Measurements from ENCODE around the gene LPIN2.
"Not testable (repeated sequence)": the region's sequence is repeated elsewhere in the genome, so short reads cannot be mapped to it uniquely, and the experiment has no call there.

LPIN2 gene

GRCh38 chr18:3005462-3005861 is 7.5 kb downstream of the LPIN2 start:
- Histone ChIP-seq H3K27me3 (ENCODE audit: control insufficient read depth, insufficient read depth, low read length) (no peaks in the 10 kb centered on the region), H3K9me3 (ENCODE audit: control insufficient read depth, insufficient read depth, low read length) (peaks cover 12% of the 10 kb centered on the region; the same call in 1 of the 2 replicates), H3K4me1 (ENCODE audit: control insufficient read depth, insufficient read depth, low read length) (0 out of 2 replicates have a peak, but pooled peaks cover 3% of the 10 kb centered on the region), H3K36me3 (ENCODE audit: control insufficient read depth, insufficient read depth, low read length) (peaks cover 17% of the 10 kb centered on the region), H3K9ac (ENCODE audit: low read depth, low read length) (no peak overlapping the region), H3K27ac (ENCODE audit: low read depth, low read length) (no peak overlapping the region), H3K4me3 (ENCODE audit: low read depth, low read length) (no peak overlapping the region)

- not testable (repeated sequence) for H3K27me3 ChIP-seq (ENCODE audit: control insufficient read depth, insufficient read depth, low read length); H3K9ac ChIP-seq (ENCODE audit: low read depth, low read length); H3K36me3 ChIP-seq (ENCODE audit: control insufficient read depth, insufficient read depth, low read length); H3K4me3 ChIP-seq (ENCODE audit: low read depth, low read length); H3K4me1 ChIP-seq (ENCODE audit: control insufficient read depth, insufficient read depth, low read length); H3K27ac ChIP-seq (ENCODE audit: low read depth, low read length)
- peaks cover 12% of the 10 kb centered on the region; the same call in 1 of the 2 replicates for H3K9me3 ChIP-seq (ENCODE audit: control insufficient read depth, insufficient read depth, low read length)
Observed at GRCh38 chr18:3003766-3004165, 9.2 kb downstream of the LPIN2 start.

GRCh38 chr18:3002732-3003131 is 10.2 kb downstream of the LPIN2 start:
- H3K9me3 ChIP-seq (ENCODE audit: control insufficient read depth, insufficient read depth, low read length), result peaks cover 12% of the 10 kb centered on the region; the same call in 1 of the 2 replicates
- H3K9ac ChIP-seq (ENCODE audit: low read depth, low read length), result no peak overlapping the region
- no peak overlapping the region for H3K27ac ChIP-seq (ENCODE audit: low read depth, low read length)
- H3K27me3 ChIP-seq (ENCODE audit: control insufficient read depth, insufficient read depth, low read length), result no peaks in the 10 kb centered on the region
- H3K4me3 ChIP-seq (ENCODE audit: low read depth, low read length), result no peak overlapping the region
- H3K4me1 ChIP-seq (ENCODE audit: control insufficient read depth, insufficient read depth, low read length), result peaks cover 20% of the 10 kb centered on the region
- peaks cover 7% of the 10 kb centered on the region; the same call in 1 of the 2 replicates for H3K36me3 ChIP-seq (ENCODE audit: control insufficient read depth, insufficient read depth, low read length)

GRCh38 chr18:2998644-2999043 is 14.3 kb downstream of the LPIN2 start:
- Histone ChIP-seq H3K9ac (ENCODE audit: low read depth, low read length) (no peak overlapping the region), H3K36me3 (ENCODE audit: control insufficient read depth, insufficient read depth, low read length) (0 out of 2 replicates have a peak, but pooled peaks cover 3% of the 10 kb centered on the region), H3K4me1 (ENCODE audit: control insufficient read depth, insufficient read depth, low read length) (peaks cover 24% of the 10 kb centered on the region), H3K4me3 (ENCODE audit: low read depth, low read length) (no peak overlapping the region), H3K27ac (ENCODE audit: low read depth, low read length) (peak overlapping the region; percentile 67), H3K9me3 (ENCODE audit: control insufficient read depth, insufficient read depth, low read length) (peaks cover 3% of the 10 kb centered on the region; the same call in 1 of the 2 replicates), H3K27me3 (ENCODE audit: control insufficient read depth, insufficient read depth, low read length) (no peaks in the 10 kb centered on the region)

- H3K27ac ChIP-seq (ENCODE audit: low read depth, low read length), result peak overlapping the region; percentile 67
- no peak overlapping the region for H3K4me3 ChIP-seq (ENCODE audit: low read depth, low read length)
- H3K36me3 ChIP-seq (ENCODE audit: control insufficient read depth, insufficient read depth, low read length), result 0 out of 2 replicates have a peak, but pooled peaks cover 3% of the 10 kb centered on the region
Observed at GRCh38 chr18:2997846-2998564, 14.9 kb downstream of the LPIN2 start.

GRCh38 chr18:2997429-2997828 is 15.5 kb downstream of the LPIN2 start:
- Histone ChIP-seq H3K9ac (ENCODE audit: low read depth, low read length) (no peak overlapping the region), H3K27me3 (ENCODE audit: control insufficient read depth, insufficient read depth, low read length) (no peaks in the 10 kb centered on the region), H3K9me3 (ENCODE audit: control insufficient read depth, insufficient read depth, low read length) (peaks cover 3% of the 10 kb centered on the region; the same call in 1 of the 2 replicates), H3K36me3 (ENCODE audit: control insufficient read depth, insufficient read depth, low read length) (no peaks in the 10 kb centered on the region), H3K4me3 (ENCODE audit: low read depth, low read length) (no peak overlapping the region), H3K27ac (ENCODE audit: low read depth, low read length) (no peak overlapping the region), H3K4me1 (ENCODE audit: control insufficient read depth, insufficient read depth, low read length) (peaks cover 21% of the 10 kb centered on the region)

More at GRCh38 chr18:2997846-2998564, 14.9 kb downstream of the LPIN2 start:
- peaks cover 24% of the 10 kb centered on the region for H3K4me1 ChIP-seq (ENCODE audit: control insufficient read depth, insufficient read depth, low read length)
- peaks cover 3% of the 10 kb centered on the region; the same call in 1 of the 2 replicates for H3K9me3 ChIP-seq (ENCODE audit: control insufficient read depth, insufficient read depth, low read length)
- no peaks in the 10 kb centered on the region for H3K27me3 ChIP-seq (ENCODE audit: control insufficient read depth, insufficient read depth, low read length)
- no peak overlapping the region for H3K9ac ChIP-seq (ENCODE audit: low read depth, low read length)

GRCh38 chr18:2994603-2995432 is 18.1 kb downstream of the LPIN2 start:
- H3K27ac ChIP-seq (ENCODE audit: low read depth, low read length), result no peak overlapping the region
- no peaks in the 10 kb centered on the region for H3K9me3 ChIP-seq (ENCODE audit: control insufficient read depth, insufficient read depth, low read length)
- H3K9ac ChIP-seq (ENCODE audit: low read depth, low read length), result no peak overlapping the region
- peaks cover 21% of the 10 kb centered on the region for H3K4me1 ChIP-seq (ENCODE audit: control insufficient read depth, insufficient read depth, low read length)
- no peaks in the 10 kb centered on the region for H3K27me3 ChIP-seq (ENCODE audit: control insufficient read depth, insufficient read depth, low read length)
- H3K4me3 ChIP-seq (ENCODE audit: low read depth, low read length), result no peak overlapping the region
- H3K36me3 ChIP-seq (ENCODE audit: control insufficient read depth, insufficient read depth, low read length), result no peaks in the 10 kb centered on the region

GRCh38 chr18:2994020-2994589 is 18.8 kb downstream of the LPIN2 start:
- Histone ChIP-seq H3K9ac (ENCODE audit: low read depth, low read length) (no peak overlapping the region), H3K9me3 (ENCODE audit: control insufficient read depth, insufficient read depth, low read length) (no peaks in the 10 kb centered on the region), H3K36me3 (ENCODE audit: control insufficient read depth, insufficient read depth, low read length) (no peaks in the 10 kb centered on the region), H3K4me3 (ENCODE audit: low read depth, low read length) (no peak overlapping the region), H3K27ac (ENCODE audit: low read depth, low read length) (no peak overlapping the region), H3K4me1 (ENCODE audit: control insufficient read depth, insufficient read depth, low read length) (peaks cover 17% of the 10 kb centered on the region), H3K27me3 (ENCODE audit: control insufficient read depth, insufficient read depth, low read length) (no peaks in the 10 kb centered on the region)

- Histone ChIP-seq H3K36me3 (ENCODE audit: control insufficient read depth, insufficient read depth, low read length) (no peaks in the 10 kb centered on the region), H3K9me3 (ENCODE audit: control insufficient read depth, insufficient read depth, low read length) (no peaks in the 10 kb centered on the region), H3K9ac (ENCODE audit: low read depth, low read length) (no peak overlapping the region), H3K27ac (ENCODE audit: low read depth, low read length) (no peak overlapping the region), H3K4me3 (ENCODE audit: low read depth, low read length) (no peak overlapping the region), H3K27me3 (ENCODE audit: control insufficient read depth, insufficient read depth, low read length) (no peaks in the 10 kb centered on the region), H3K4me1 (ENCODE audit: control insufficient read depth, insufficient read depth, low read length) (peaks cover 9% of the 10 kb centered on the region)
Observed at GRCh38 chr18:2992995-2993877, 19.7 kb downstream of the LPIN2 start.

- Histone ChIP-seq H3K4me3 (ENCODE audit: low read depth, low read length) (no peak overlapping the region), H3K9ac (ENCODE audit: low read depth, low read length) (no peak overlapping the region), H3K36me3 (ENCODE audit: control insufficient read depth, insufficient read depth, low read length) (no peaks in the 10 kb centered on the region), H3K4me1 (ENCODE audit: control insufficient read depth, insufficient read depth, low read length) (no peaks in the 10 kb centered on the region), H3K27ac (ENCODE audit: low read depth, low read length) (no peak overlapping the region), H3K9me3 (ENCODE audit: control insufficient read depth, insufficient read depth, low read length) (no peaks in the 10 kb centered on the region), H3K27me3 (ENCODE audit: control insufficient read depth, insufficient read depth, low read length) (no peaks in the 10 kb centered on the region)
Observed at GRCh38 chr18:2990956-2991640, 21.8 kb downstream of the LPIN2 start.

All from HUES48 (cell line).